Bronchial epithelial cell (primary cell): ENCODE data around the gene NRIP1. TPM values are rescaled to one million over a fixed set of nuclear protein-coding genes. Genes with fewer than 3 reads are reported as not detected.
"Not testable (repeated sequence)": the region's sequence is repeated elsewhere in the genome, so short reads cannot be mapped to it uniquely, and the experiment has no call there.

Experiments used
- DNase-seq: peaks from one replicate; pipeline ENCODE4 v3.0.0-alpha.2; 2010; ENCODE audit warnings: low read depth
- FAIRE-seq: peaks from 2 replicates; lab custom pipeline; 2011; peaks lifted over from hg19 to GRCh38; lab: Jason Lieb, UNC
- H3K27me3 ChIP-seq: 2 replicates; pipeline ENCODE4 v1.5.1; 2011; ENCODE audit warnings: low read length; ENCODE audit not compliant: control insufficient read depth, insufficient read depth
- H3K36me3 ChIP-seq: 2 replicates; pipeline ENCODE4 v1.5.1; 2011; ENCODE audit warnings: low read length; ENCODE audit not compliant: control insufficient read depth, insufficient read depth
- H3K4me3 ChIP-seq: 2 replicates; pipeline ENCODE4 v1.5.1; 2011; ENCODE audit warnings: mild to moderate bottlenecking, low read depth, low read length, control low read depth
- CTCF ChIP-seq: IDR thresholded peaks from 2 replicates; pipeline ENCODE4 v1.5.1; 2011; ENCODE audit warnings: mild to moderate bottlenecking, moderate library complexity, low read length, control low read depth, inconsistent platforms; ENCODE audit not compliant: insufficient read depth, severe bottlenecking
- total RNA-seq: library from RNA; depleted of rRNA; stranded (reverse); fragments of >200 nt; gene quantifications from 2 replicates; pipeline ENCODE4 v1.2.1, GENCODE V29; 2014

Gene NRIP1
- total RNA-seq, 1 donor from 2014 or later, result 64.0 TPM

GRCh38 chr21:14942801-14943490 lies 121.9 kb downstream of the NRIP1 start:
- TF ChIP-seq CTCF, result no peak
- no peaks in the 10 kb centered on the region for H3K36me3 ChIP-seq
- FAIRE-seq (no peak), DNase-seq (no peak)
- no peaks in the 10 kb centered on the region for H3K27me3 ChIP-seq
- no peak overlapping the region for H3K4me3 ChIP-seq

- not testable (repeated sequence) for FAIRE-seq, H3K36me3 ChIP-seq, DNase-seq, H3K4me3 ChIP-seq, H3K27me3 ChIP-seq
These were observed 137.5 kb downstream of the NRIP1 start for GRCh38 chr21:14927324-14927723.

- H3K27me3 ChIP-seq, result no peaks in the 10 kb centered on the region
- no peaks in the 10 kb centered on the region for H3K36me3 ChIP-seq
- no peak for TF ChIP-seq CTCF
- FAIRE-seq (peak; percentile 32), DNase-seq (no peak)
- H3K4me3 ChIP-seq, result no peak overlapping the region
These were observed 138.6 kb downstream of the NRIP1 start for GRCh38 chr21:14926186-14926585.

GRCh38 chr21:14923468-14923867 lies 141.3 kb downstream of the NRIP1 start:
- no peak overlapping the region for H3K4me3 ChIP-seq
- DNase-seq (no peak), FAIRE-seq (no peak)
- H3K36me3 ChIP-seq, result no peaks in the 10 kb centered on the region
- H3K27me3 ChIP-seq, result no peaks in the 10 kb centered on the region
- no peak for TF ChIP-seq CTCF

GRCh38 chr21:14922980-14923379 lies 141.8 kb downstream of the NRIP1 start:
- DNase-seq (no peak), FAIRE-seq (no peak)
- no peaks in the 10 kb centered on the region for H3K27me3 ChIP-seq
- TF ChIP-seq CTCF, result no peak
- no peaks in the 10 kb centered on the region for H3K36me3 ChIP-seq
- no peak overlapping the region for H3K4me3 ChIP-seq

- no peaks in the 10 kb centered on the region for H3K36me3 ChIP-seq
- DNase-seq (no peak), FAIRE-seq (no peak)
- no peak for TF ChIP-seq CTCF
- H3K4me3 ChIP-seq, result no peak overlapping the region
- no peaks in the 10 kb centered on the region for H3K27me3 ChIP-seq
These were observed 146.3 kb downstream of the NRIP1 start for GRCh38 chr21:14918527-14918926.
